SKM-1 (cell line): ENCODE measurements around the gene ZXDC.

Experiments
- DNase-seq: peaks from one replicate; lab custom pipeline; 2025; ENCODE audit not compliant: unreplicated experiment; lab: John Stamatoyannopoulos, UW

Gene ZXDC

GRCh38 chr3:126475413-126476114 lies at the start of gene ZXDC:
ZXDC (minus strand) TSS chr3:126475891; CDS start chr3:126475865, 26 bp downstream.
- DNase-seq: peak; percentile 84

- no peak for DNase-seq
Measured at GRCh38 chr3:126525091-126525852, 49.6 kb upstream of the ZXDC start.

- no peak for DNase-seq
Measured at GRCh38 chr3:126524429-126524988, 48.8 kb upstream of the ZXDC start.

- DNase-seq: no peak
Measured at GRCh38 chr3:126523745-126524428, 48.2 kb upstream of the ZXDC start, which contains the start of gene CHST13. CHST13 (plus strand) TSS chr3:126524155; CDS start chr3:126524333, 178 bp downstream.

GRCh38 chr3:126522363-126522788 lies 46.7 kb upstream of the ZXDC start:
- peak; percentile 39 for DNase-seq

GRCh38 chr3:126521122-126521891 lies 45.6 kb upstream of the ZXDC start:
- DNase-seq: no peak

GRCh38 chr3:126519506-126520455 lies 44.1 kb upstream of the ZXDC start:
- DNase-seq: no peak

- no peak for DNase-seq
Measured at GRCh38 chr3:126518779-126519177, 43.1 kb upstream of the ZXDC start.

GRCh38 chr3:126517986-126518778 lies 42.5 kb upstream of the ZXDC start:
- DNase-seq: no peak

GRCh38 chr3:126517291-126517951 lies 41.7 kb upstream of the ZXDC start, which contains the start of gene UROC1:
UROC1 (minus strand) TSS chr3:126517773; CDS start chr3:126517719, 54 bp downstream.
- no peak for DNase-seq

GRCh38 chr3:126516936-126517290 lies 41.2 kb upstream of the ZXDC start:
- DNase-seq: no peak

GRCh38 chr3:126516152-126516935 lies 40.7 kb upstream of the ZXDC start:
- no peak for DNase-seq

GRCh38 chr3:126515066-126515706 lies 39.5 kb upstream of the ZXDC start:
- DNase-seq: no peak

- DNase-seq: no peak
Measured at GRCh38 chr3:126514161-126514560, 38.5 kb upstream of the ZXDC start.

- no peak for DNase-seq
Measured at GRCh38 chr3:126512916-126513650, 37.4 kb upstream of the ZXDC start.

GRCh38 chr3:126512026-126512425 lies 36.3 kb upstream of the ZXDC start:
- no peak for DNase-seq
